Measurements from ENCODE around the gene ELMO1. TPM values are rescaled to one million over a fixed set of nuclear protein-coding genes. Genes with fewer than 3 reads are reported as not detected.

ELMO1 gene
- total and polyA plus RNA-seq, 2 of the 13 experiments (the other 11 are each of a cell fraction or from before 2014, with no cell fraction given) = 0.11 to 0.17 TPM

DNA sequence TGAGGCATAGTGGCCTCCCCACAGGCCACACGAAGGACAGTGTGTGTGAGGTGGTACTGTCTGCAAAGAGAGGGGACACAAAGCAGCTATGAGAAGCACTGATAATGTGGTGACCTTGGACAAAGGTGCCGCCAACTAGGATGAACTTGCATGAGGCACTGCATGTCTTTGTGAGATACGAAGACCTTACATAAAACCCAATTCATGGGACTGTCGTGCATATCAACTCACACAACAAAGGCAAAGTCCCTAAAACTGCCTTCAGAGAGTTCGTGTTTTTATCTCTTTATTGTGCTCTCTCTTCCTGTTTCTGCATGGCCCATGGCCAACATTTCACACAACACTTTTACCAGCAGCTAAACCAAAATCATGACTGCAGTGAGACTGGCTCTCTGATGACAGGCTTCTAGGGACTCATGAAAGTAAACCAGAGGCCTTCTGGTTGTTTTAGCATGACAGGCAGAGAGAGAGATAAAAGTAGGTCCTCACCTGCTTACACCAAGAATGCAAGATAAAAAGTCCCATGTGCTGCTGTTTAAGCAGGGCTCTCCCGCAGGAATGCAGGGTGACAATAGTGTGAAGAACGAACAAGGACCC lies 347.8 kb downstream of the ELMO1 start:
- Histone ChIP-seq H3K9me3 (ENCODE audit: low read length) (no peaks in the 10 kb centered on the region), H3K9ac (ENCODE audit: insufficient read depth, low read depth, low read length) (no peak overlapping the region; the same call in 1 of the 2 replicates), H3K4me2 (ENCODE audit: low read depth, low read length) (peak overlapping the region; percentile 50), H3K36me3 (replicated peaks in 1 of 2; ENCODE audit: control insufficient read depth in 1 of 2, insufficient read depth in 2 of 2, low read length in 2 of 2) (no peaks in the 10 kb centered on the region), H3K4me1 (ENCODE audit: insufficient read depth, low read length) (peaks cover 35% of the 10 kb centered on the region), H3K27me3 (ENCODE audit: control insufficient read depth in 1 of 2, insufficient read depth in 2 of 2, low read length in 2 of 2) (0 out of 5 replicates have a peak, but pooled peaks cover 0 to 1% of the 10 kb centered on the region in 2 experiments), H3K4me3 (replicated peaks in 1 of 3; ENCODE audit: insufficient read depth in 1 of 3, low read depth in 2 of 3, low read length in 3 of 3) (0 out of 6 replicates have a peak overlapping the region, but pooled peaks of 1 of the 3 experiments have one; percentile 6), H3K27ac (ENCODE audit: extremely low read length, insufficient read depth, low read length) (peak overlapping the region; percentile 10), H4K20me1 (ENCODE audit: insufficient read depth, low read length) (no peaks in the 10 kb centered on the region), H2AFZ (ENCODE audit: low read length) (no peak overlapping the region), H3K79me2 (ENCODE audit: insufficient read depth, low read length) (no peaks in the 10 kb centered on the region)
- FAIRE-seq (peak; percentile 36), ATAC-seq (peak; percentile 71), DNase-seq (ENCODE audit: low spot score) (peak; percentile 80)
- BruUV-seq (replicated peaks) = no TSS peak
- WGBS (ENCODE audit: low lambda C conversion rate) = 5% methylated on average over 6 of the region's 7 CpGs
- in situ Hi-C loops (cut with HindIII; ENCODE audit: extremely low pct_ligation_motif_present, low pct_unique_long_range_greater_than_20kb) = no loop called here
- ChIA-PET POLR2A (interaction anchor here (1.0 to 2.3 kb wide), 4 partner anchors 11 to 130 kb away, joined by 3 to 14 read pairs (median 5); no protein-coding TSS in a partner anchor), CTCF (ENCODE audit: low intra/inter-chr PET ratio, low total read pairs) (no interaction called here)
- intact Hi-C loops (cut with micrococcal nuclease; ENCODE audit: unreplicated experiment) = loop anchor here (2.0 to 10.0 kb wide), 3 partner anchors 49 to 134 kb away; no protein-coding TSS in a partner anchor
- TF ChIP-seq ZNF264 (CRISPR knock-in tag; IDR thresholded peaks at IDR 0.05) (no peak), DNMT3B (CRISPR knock-in tag; conservative IDR thresholded peaks at IDR 0.05) (no peak), ZNF83 (CRISPR knock-in tag; IDR thresholded peaks at IDR 0.05; ENCODE audit: borderline replicate concordance) (no peak), ZNF230 (CRISPR knock-in tag; IDR thresholded peaks at IDR 0.05) (no peak), SATB2 (CRISPR knock-in tag; IDR thresholded peaks at IDR 0.05) (no peak), ZNF747 (CRISPR knock-in tag; IDR thresholded peaks at IDR 0.05; ENCODE audit: borderline replicate concordance) (peak; percentile 30; the same call in 1 of the 2 replicates), MAFK (conservative IDR thresholded peaks at IDR 0.05 in 1 of 2, IDR thresholded peaks at IDR 0.05 in 1 of 2; ENCODE audit: low read length in 2 of 2) (no peak), TRIM24 (CRISPR knock-in tag; IDR thresholded peaks at IDR 0.05) (no peak), SMAD3 (CRISPR knock-in tag; IDR thresholded peaks at IDR 0.05) (0 out of 2 replicates have a peak, but pooled peaks have one; percentile 51)
- TF ChIP-seq, protein P1, sequence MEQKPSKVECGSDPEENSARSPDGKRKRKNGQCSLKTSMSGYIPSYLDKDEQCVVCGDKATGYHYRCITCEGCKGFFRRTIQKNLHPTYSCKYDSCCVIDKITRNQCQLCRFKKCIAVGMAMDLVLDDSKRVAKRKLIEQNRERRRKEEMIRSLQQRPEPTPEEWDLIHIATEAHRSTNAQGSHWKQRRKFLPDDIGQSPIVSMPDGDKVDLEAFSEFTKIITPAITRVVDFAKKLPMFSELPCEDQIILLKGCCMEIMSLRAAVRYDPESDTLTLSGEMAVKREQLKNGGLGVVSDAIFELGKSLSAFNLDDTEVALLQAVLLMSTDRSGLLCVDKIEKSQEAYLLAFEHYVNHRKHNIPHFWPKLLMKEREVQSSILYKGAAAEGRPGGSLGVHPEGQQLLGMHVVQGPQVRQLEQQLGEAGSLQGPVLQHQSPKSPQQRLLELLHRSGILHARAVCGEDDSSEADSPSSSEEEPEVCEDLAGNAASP (CRISPR knock-in tag; IDR thresholded peaks at IDR 0.05; ENCODE audit: borderline replicate concordance) = peak; percentile 40; the same call in 1 of the 2 replicates
- TF ChIP-seq, protein P2, sequence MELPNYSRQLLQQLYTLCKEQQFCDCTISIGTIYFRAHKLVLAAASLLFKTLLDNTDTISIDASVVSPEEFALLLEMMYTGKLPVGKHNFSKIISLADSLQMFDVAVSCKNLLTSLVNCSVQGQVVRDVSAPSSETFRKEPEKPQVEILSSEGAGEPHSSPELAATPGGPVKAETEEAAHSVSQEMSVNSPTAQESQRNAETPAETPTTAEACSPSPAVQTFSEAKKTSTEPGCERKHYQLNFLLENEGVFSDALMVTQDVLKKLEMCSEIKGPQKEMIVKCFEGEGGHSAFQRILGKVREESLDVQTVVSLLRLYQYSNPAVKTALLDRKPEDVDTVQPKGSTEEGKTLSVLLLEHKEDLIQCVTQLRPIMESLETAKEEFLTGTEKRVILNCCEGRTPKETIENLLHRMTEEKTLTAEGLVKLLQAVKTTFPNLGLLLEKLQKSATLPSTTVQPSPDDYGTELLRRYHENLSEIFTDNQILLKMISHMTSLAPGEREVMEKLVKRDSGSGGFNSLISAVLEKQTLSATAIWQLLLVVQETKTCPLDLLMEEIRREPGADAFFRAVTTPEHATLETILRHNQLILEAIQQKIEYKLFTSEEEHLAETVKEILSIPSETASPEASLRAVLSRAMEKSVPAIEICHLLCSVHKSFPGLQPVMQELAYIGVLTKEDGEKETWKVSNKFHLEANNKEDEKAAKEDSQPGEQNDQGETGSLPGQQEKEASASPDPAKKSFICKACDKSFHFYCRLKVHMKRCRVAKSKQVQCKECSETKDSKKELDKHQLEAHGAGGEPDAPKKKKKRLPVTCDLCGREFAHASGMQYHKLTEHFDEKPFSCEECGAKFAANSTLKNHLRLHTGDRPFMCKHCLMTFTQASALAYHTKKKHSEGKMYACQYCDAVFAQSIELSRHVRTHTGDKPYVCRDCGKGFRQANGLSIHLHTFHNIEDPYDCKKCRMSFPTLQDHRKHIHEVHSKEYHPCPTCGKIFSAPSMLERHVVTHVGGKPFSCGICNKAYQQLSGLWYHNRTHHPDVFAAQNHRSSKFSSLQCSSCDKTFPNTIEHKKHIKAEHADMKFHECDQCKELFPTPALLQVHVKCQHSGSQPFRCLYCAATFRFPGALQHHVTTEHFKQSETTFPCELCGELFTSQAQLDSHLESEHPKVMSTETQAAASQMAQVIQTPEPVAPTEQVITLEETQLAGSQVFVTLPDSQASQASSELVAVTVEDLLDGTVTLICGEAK (IDR thresholded peaks at IDR 0.05) = no peak
- TF ChIP-seq, protein P2 (CRISPR knock-in tag; IDR thresholded peaks at IDR 0.05) = peak; percentile 59
- TF ChIP-seq, protein P3, sequence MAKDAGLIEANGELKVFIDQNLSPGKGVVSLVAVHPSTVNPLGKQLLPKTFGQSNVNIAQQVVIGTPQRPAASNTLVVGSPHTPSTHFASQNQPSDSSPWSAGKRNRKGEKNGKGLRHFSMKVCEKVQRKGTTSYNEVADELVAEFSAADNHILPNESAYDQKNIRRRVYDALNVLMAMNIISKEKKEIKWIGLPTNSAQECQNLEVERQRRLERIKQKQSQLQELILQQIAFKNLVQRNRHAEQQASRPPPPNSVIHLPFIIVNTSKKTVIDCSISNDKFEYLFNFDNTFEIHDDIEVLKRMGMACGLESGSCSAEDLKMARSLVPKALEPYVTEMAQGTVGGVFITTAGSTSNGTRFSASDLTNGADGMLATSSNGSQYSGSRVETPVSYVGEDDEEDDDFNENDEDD (CRISPR knock-in tag; IDR thresholded peaks at IDR 0.05; ENCODE audit: borderline replicate concordance) = no peak

All from HepG2 (cell line).